Skeletal muscle tissue (tissue), 4 donors: ENCODE data around the gene KIAA1191. TPM values are rescaled to one million over a fixed set of nuclear protein-coding genes. Genes with fewer than 3 reads are reported as not detected.

Experiments
- H3K27ac ChIP-seq: one replicate; pipeline ENCODE4 v1.7.0; 2013; ENCODE audit warnings: mild to moderate bottlenecking, low read depth, low read length, inconsistent platforms
- H3K27me3 ChIP-seq, 3 donors: one replicate each; pipeline ENCODE4 v1.7.0; 2013; ENCODE audit warnings: low read length in 3 of 3; ENCODE audit not compliant: control insufficient read depth in 3 of 3, insufficient read depth in 3 of 3
- H3K36me3 ChIP-seq, 3 donors: one replicate each; pipeline ENCODE4 v1.7.0; 2013; ENCODE audit warnings: low read length in 3 of 3; ENCODE audit not compliant: control insufficient read depth in 3 of 3, insufficient read depth in 3 of 3
- H3K4me1 ChIP-seq, 3 donors: one replicate each; pipeline ENCODE4 v1.7.0; 2013; ENCODE audit warnings: low read length in 3 of 3, mild to moderate bottlenecking in 3 of 3; ENCODE audit not compliant: control insufficient read depth in 3 of 3, insufficient read depth in 3 of 3
- H3K4me3 ChIP-seq, 3 donors: one replicate each; pipeline ENCODE4 v1.7.0; 2013; ENCODE audit warnings: low read length in 3 of 3
- H3K9ac ChIP-seq, 3 donors: one replicate each; pipeline ENCODE4 v1.7.0; 2013; ENCODE audit warnings: low read length in 3 of 3, mild to moderate bottlenecking in 3 of 3, moderate library complexity in 2 of 3, low read depth in 1 of 3
- H3K9me3 ChIP-seq, 3 donors: one replicate each; pipeline ENCODE4 v1.7.0; 2013; ENCODE audit warnings: low read length in 3 of 3; ENCODE audit not compliant: control insufficient read depth in 3 of 3
- total RNA-seq: library from RNA; depleted of rRNA; stranded (reverse); fragments of >200 nt; gene quantifications from one replicate; pipeline ENCODE4 v1.2.3, GENCODE V29; 2014
- donor health status: Osteomylitis.

KIAA1191 gene
- total RNA-seq, 1 donor from 2014 or later, result 28.7 TPM

DNA sequence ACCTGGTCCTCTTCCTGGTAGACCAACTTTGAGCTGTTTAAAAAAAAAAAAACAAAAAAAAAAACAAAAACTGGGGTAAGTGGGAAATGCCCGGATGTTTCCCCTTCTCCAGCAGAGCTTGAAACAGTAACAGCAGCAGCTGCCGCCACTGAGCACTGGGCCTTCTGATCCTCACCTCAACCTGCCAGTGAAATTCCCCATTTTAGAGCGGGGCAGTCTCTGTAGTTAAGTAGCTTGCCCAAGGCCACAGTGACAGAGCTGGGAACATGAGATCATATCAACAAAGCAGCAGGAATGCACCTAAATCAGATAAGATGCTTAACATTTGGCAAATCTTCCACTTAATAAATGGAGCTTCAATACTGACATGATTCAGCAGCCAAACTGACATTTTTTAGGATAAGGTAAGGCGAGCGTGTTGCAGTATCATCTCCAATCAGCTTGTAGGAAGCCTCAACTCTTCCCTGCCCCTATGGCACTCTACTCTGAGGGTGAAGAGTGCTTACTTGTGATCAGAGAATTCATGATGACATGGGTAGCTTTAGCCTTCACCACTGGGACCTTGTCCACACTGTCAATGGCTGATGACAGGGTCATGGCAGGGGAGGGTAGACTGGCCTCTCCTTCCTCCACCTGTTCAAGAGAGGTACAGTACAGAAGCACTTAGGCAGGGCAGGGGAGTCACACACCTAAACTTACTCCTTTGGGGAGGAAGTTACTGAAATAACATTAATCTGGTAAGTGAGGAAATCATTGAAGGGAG, 9.3 kb downstream of the KIAA1191 start:
- H3K36me3 ChIP-seq, result peaks cover 69 to 88% (median 80%) of the 10 kb centered on the region in 3 donors
- peaks cover 5 to 16% (median 15%) of the 10 kb centered on the region in 3 donors for H3K4me1 ChIP-seq
- no peaks in the 10 kb centered on the region for H3K27me3 ChIP-seq
- H3K27ac ChIP-seq, result no peak overlapping the region
- H3K4me3 ChIP-seq, result no peak overlapping the region
- no peak overlapping the region for H3K9ac ChIP-seq
- H3K9me3 ChIP-seq, result no peaks in the 10 kb centered on the region

DNA sequence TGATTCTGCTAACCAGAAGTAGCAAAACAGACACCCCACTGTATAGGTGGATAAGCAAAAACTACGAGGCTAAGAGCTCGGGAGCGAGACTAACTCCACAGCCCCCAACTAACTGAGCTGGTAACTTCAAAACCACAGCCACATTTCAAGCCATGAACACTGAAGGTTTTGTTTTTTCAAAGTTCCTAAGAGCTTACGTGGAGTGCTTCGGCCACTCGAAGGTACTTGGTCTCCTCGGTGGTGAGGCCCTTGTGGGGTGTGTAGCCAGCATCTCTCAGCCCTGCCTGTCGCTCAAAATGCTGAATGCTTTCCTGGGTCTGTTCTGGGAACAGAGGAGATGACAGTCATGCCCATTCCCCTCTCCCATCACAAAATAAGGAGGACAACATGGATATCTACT, 11.1 kb downstream of the KIAA1191 start:
- H3K27ac ChIP-seq, result no peak overlapping the region
- no peak overlapping the region for H3K9ac ChIP-seq
- no peaks in the 10 kb centered on the region for H3K9me3 ChIP-seq
- H3K4me3 ChIP-seq, result no peak overlapping the region
- no peaks in the 10 kb centered on the region for H3K27me3 ChIP-seq
- peaks cover 5 to 9% (median 9%) of the 10 kb centered on the region in 3 donors for H3K4me1 ChIP-seq
- peaks cover 78 to 93% (median 80%) of the 10 kb centered on the region in 3 donors for H3K36me3 ChIP-seq

DNA sequence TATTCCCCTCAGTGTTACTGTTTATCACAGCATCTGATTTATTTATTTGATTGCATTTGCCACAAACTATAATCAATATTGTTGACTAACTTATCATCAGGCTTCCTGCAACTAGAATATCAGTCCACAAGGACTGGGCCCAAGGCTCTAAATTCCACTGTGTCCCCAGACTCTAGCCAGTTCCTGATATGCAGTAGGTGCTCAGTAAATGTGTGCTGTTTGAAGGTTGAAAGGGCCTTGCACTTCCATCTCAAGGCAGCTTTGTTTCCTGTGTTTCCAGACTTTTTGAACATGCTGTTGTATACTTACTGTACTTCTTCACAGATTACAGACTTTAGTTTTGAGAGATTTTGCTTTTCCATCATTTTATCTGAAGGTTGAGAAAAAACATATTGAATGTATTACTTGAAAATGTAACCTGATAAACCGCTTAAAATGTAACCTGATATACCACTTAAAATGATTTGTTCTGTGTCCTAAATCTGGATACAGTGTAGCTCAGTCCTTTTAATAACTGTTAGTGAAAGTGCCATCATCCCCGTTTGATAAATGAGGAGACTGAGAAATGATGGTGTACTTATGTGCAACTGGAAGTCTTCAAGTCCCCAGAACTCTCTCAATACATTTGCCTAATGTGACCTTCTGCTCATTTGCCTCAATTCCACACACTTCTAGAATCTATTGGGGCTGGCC, 18.7 kb downstream of the KIAA1191 start:
- no peaks in the 10 kb centered on the region for H3K4me1 ChIP-seq
- H3K27ac ChIP-seq, result no peak overlapping the region
- no peaks in the 10 kb centered on the region for H3K27me3 ChIP-seq
- H3K9me3 ChIP-seq, result no peaks in the 10 kb centered on the region
- no peak overlapping the region for H3K4me3 ChIP-seq
- no peak overlapping the region for H3K9ac ChIP-seq
- peaks cover 24 to 36% (median 33%) of the 10 kb centered on the region in 3 donors for H3K36me3 ChIP-seq

DNA sequence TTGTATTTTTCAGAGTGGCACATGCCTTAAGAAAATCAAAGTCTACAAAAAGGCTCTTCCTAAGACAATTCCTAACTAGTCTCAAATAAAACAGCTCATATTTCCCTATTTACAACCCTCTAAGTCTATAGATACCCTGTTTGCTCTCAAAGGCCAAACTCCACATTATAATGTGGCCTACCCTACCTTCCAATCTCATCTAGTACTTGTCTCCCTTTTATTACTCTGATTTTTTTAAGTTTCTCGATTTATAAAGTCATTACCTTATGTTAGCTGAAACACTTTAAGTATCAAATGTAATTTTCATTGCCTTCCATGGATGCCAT, 19.4 kb downstream of the KIAA1191 start:
- Histone ChIP-seq H3K27me3 (no peaks in the 10 kb centered on the region), H3K4me1 (no peaks in the 10 kb centered on the region), H3K27ac (no peak overlapping the region), H3K9me3 (no peaks in the 10 kb centered on the region), H3K9ac (no peak overlapping the region), H3K4me3 (no peak overlapping the region), H3K36me3 (peaks cover 23 to 31% (median 28%) of the 10 kb centered on the region in 3 donors)

DNA sequence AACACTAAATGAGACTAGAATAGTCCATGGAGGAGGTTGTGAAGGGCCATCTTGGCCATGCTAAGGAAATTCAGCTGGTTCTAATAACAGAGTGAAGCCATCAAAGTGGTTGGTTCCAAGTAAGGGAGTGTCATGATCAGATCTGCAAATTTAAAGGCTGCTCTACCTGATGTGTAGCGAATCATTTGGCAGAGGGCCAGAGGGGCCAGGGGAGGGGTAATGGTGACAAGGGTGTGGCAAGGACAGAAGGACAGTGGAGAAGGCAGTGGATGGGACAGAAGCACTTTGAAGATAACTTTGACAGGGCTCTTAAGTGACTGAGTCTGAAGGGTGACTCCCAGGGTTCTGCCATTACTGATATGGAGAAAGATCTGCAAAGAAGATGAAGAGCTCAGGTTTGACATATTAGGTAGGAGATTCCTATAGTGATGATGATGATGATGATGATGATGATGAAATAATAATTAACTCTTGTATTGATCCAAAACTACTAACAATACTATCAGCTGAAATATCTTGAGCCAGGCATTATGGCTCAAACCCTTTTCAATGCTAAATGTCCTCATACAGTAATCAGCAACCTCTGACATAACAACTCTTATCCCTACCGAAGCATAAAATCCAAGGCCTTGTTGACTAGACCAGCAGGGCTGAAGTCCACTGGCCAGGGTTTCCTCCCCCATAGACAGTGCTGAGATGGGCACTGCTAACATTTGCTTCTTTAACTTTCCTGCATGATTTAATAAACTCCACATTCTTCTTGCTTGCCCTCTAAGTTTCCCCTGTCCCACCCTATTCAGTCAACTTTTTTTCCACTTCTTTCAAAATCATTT, 20.0 kb downstream of the KIAA1191 start:
- no peak overlapping the region for H3K4me3 ChIP-seq
- peaks cover 17 to 25% (median 23%) of the 10 kb centered on the region in 3 donors for H3K36me3 ChIP-seq
- H3K4me1 ChIP-seq, result no peaks in the 10 kb centered on the region
- H3K27me3 ChIP-seq, result no peaks in the 10 kb centered on the region
- no peaks in the 10 kb centered on the region for H3K9me3 ChIP-seq
- no peak overlapping the region for H3K9ac ChIP-seq
- H3K27ac ChIP-seq, result no peak overlapping the region

DNA sequence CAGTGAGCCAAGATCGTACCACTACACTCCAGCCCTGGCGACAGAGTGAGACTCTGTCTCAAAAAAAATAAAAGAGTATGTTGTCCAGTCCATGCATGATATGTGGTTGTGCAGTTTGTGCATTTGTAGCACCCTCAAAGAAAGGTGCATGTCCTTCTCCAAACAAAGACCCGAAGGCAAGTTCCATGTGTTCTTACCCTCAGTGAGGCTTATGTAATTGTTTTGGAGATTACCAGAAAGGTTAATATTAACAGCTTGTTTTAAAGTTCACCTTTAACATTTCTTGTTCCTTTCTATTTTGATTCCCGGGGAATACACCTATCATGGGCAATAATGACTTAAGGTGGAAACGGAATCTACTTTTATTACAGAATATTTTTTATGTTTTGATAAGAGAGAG, 22.3 kb downstream of the KIAA1191 start:
- no peak overlapping the region for H3K4me3 ChIP-seq
- H3K27me3 ChIP-seq, result no peaks in the 10 kb centered on the region
- no peak overlapping the region for H3K27ac ChIP-seq
- no peaks in the 10 kb centered on the region for H3K9me3 ChIP-seq
- no peaks in the 10 kb centered on the region for H3K4me1 ChIP-seq
- H3K36me3 ChIP-seq, result peaks cover 3 to 6% (median 4%) of the 10 kb centered on the region in 3 donors
- no peak overlapping the region for H3K9ac ChIP-seq

DNA sequence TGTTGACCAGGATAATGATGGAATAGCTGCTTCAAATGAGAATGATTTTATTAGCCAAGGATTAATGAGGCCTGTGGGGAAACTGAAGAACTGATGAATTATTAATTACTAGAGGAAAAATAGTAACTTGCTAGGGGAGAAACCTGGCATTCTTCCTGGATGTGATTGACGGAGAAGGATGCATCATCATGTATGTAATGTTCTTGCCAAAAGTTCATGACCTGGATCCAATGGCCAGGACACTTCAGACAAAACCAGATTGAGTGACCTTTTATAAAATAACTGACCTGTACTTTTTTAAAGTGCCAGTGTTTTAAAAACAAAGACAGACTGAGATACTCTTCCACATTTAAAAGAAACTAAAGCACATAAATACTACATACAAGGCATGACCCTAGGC, 23.7 kb downstream of the KIAA1191 start:
- Histone ChIP-seq H3K9ac (no peak overlapping the region), H3K36me3 (peaks cover 3 to 6% (median 4%) of the 10 kb centered on the region in 3 donors), H3K4me3 (no peak overlapping the region), H3K27ac (no peak overlapping the region), H3K27me3 (no peaks in the 10 kb centered on the region), H3K9me3 (no peaks in the 10 kb centered on the region), H3K4me1 (no peaks in the 10 kb centered on the region)

DNA sequence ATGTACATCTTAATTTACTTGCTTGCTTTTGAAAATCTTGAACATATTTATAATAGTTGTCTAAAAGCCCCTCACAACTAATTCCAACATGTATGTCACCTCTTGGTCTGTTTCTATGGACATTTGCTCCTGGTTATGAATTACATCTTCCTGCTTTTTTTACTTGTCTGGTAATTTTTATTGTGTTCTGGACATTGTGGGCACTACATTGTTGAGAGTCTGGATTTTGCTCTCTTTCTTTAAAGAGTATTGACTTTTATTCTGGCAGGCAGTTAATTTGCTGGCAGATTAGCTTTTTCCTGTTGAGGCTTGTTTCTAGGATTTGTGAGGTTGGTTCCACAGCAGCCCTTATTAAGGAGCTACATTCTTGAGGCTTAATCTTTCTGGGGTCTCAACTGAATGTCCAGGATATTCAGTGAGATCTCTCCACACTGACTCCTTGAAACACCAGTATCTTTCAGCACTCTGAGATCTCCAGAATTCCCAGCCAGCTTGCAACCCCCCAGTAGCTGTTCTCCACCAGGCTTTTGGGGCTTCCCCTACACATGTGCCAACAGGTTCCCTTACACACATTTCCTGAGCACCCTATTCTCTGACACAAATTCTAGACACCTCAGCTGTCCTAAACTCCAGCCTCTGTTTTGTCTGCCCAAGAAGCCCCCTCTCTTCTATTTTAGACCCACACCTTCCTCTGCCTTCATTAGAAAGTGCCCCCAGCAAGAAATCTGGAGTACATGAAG, 27.4 kb downstream of the KIAA1191 start:
- Histone ChIP-seq H3K9ac (no peak overlapping the region), H3K36me3 (peaks cover 3 to 6% (median 4%) of the 10 kb centered on the region in 3 donors), H3K4me3 (no peak overlapping the region)

DNA sequence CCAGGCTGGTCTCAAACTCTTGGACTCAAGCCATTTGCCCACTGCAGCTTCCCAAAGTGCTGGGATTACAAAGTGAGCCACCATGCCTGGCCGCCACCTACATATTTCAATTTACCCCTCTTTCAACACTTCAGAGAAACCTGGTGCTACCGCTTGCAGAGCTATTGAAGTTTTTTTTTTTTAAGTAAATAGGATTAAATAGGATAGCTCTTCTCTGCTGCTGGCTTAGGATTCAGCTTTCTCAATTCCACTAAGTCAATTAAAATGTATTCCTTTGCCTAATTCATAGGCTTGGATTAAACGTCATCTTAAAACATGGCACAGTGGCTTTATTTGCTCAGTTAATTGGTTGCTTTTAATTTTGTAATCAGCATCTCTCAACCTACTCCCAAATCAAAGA, 41.0 kb downstream of the KIAA1191 start:
- Histone ChIP-seq H3K9me3 (no peaks in the 10 kb centered on the region), H3K9ac (no peak overlapping the region), H3K36me3 (peaks cover 7 to 13% (median 13%) of the 10 kb centered on the region in 3 donors), H3K27ac (no peak overlapping the region), H3K27me3 (no peaks in the 10 kb centered on the region), H3K4me1 (no peaks in the 10 kb centered on the region), H3K4me3 (no peak overlapping the region)

More for the DNA sequence above, 27.4 kb downstream of the KIAA1191 start:
- Histone ChIP-seq H3K4me1 (no peaks in the 10 kb centered on the region), H3K9me3 (no peaks in the 10 kb centered on the region), H3K27me3 (no peaks in the 10 kb centered on the region), H3K27ac (no peak overlapping the region)
